IPS DF 6.9 (cell line): Measurements from ENCODE around the gene RXRA.

ENCODE experiments used
- DNase-seq: peaks from one replicate; pipeline ENCODE4 v3.0.0-alpha.2; 2013; ENCODE audit warnings: low read depth, low spot score
- H3K27ac ChIP-seq: one replicate; pipeline ENCODE4 v1.5.1; 2013; ENCODE audit warnings: low read length, control low read depth
- H3K27me3 ChIP-seq: 2 replicates; pipeline ENCODE4 v1.6.1; 2013; ENCODE audit warnings: mild to moderate bottlenecking, low read length; ENCODE audit not compliant: control insufficient read depth, insufficient read depth
- H3K36me3 ChIP-seq: 2 replicates; pipeline ENCODE4 v1.6.1; 2013; ENCODE audit warnings: low read length; ENCODE audit not compliant: control insufficient read depth, insufficient read depth
- H3K4me1 ChIP-seq: 2 replicates; pipeline ENCODE4 v1.6.1; 2013; ENCODE audit warnings: low read length; ENCODE audit not compliant: control insufficient read depth, insufficient read depth
- H3K4me3 ChIP-seq: 2 replicates; pipeline ENCODE4 v1.5.1; 2013; ENCODE audit warnings: mild to moderate bottlenecking, low read length
- H3K9me3 ChIP-seq: 2 replicates; pipeline ENCODE4 v1.6.1; 2013; ENCODE audit warnings: low read length, inconsistent platforms; ENCODE audit not compliant: control insufficient read depth, insufficient read depth
- WGBS: extraction: QIAGEN DNeasy Blood & Tissue Kit; methylation state at CpG from one replicate; pipeline ENCODE4 v1.1.7; 2013; ENCODE audit warnings: mixed read lengths, missing lambda C conversion rate; ENCODE audit not compliant: insufficient read length, insufficient coverage; 5-methylcytosine and 5-hydroxymethylcytosine counted together

Gene RXRA

GRCh38 chr9:134339183-134339806, 13.0 kb downstream of the RXRA start:
- no peak overlapping the region for H3K4me3 ChIP-seq
- no CpG with 5 or more reads among the region's 17 CpGs for WGBS
- H3K4me1 ChIP-seq = no peaks in the 10 kb centered on the region
- no peaks in the 10 kb centered on the region for H3K36me3 ChIP-seq
- H3K9me3 ChIP-seq = no peaks in the 10 kb centered on the region
- no peaks in the 10 kb centered on the region for H3K27me3 ChIP-seq
- no peak overlapping the region for H3K27ac ChIP-seq
- no peak for DNase-seq

- no CpG with 5 or more reads among the region's 28 CpGs for WGBS
- no peaks in the 10 kb centered on the region for H3K27me3 ChIP-seq
- H3K4me3 ChIP-seq = no peak overlapping the region
- no peak overlapping the region for H3K27ac ChIP-seq
- no peaks in the 10 kb centered on the region for H3K9me3 ChIP-seq
- no peaks in the 10 kb centered on the region for H3K4me1 ChIP-seq
- no peak for DNase-seq
- no peaks in the 10 kb centered on the region for H3K36me3 ChIP-seq
Measured at GRCh38 chr9:134340475-134341160, 14.4 kb downstream of the RXRA start.

- Histone ChIP-seq H3K4me1 (no peaks in the 10 kb centered on the region), H3K27ac (no peak overlapping the region), H3K27me3 (no peaks in the 10 kb centered on the region), H3K36me3 (no peaks in the 10 kb centered on the region), H3K9me3 (no peaks in the 10 kb centered on the region), H3K4me3 (no peak overlapping the region)
- DNase-seq = no peak
- no CpG with 5 or more reads among the region's 9 CpGs for WGBS
Measured at GRCh38 chr9:134341306-134341705, 15.1 kb downstream of the RXRA start.

GRCh38 chr9:134341929-134342745, 15.9 kb downstream of the RXRA start:
- no peak overlapping the region for H3K27ac ChIP-seq
- no peak overlapping the region for H3K4me3 ChIP-seq
- no CpG with 5 or more reads among the region's 19 CpGs for WGBS
- H3K9me3 ChIP-seq = no peaks in the 10 kb centered on the region
- no peaks in the 10 kb centered on the region for H3K27me3 ChIP-seq
- DNase-seq = no peak
- no peaks in the 10 kb centered on the region for H3K4me1 ChIP-seq
- H3K36me3 ChIP-seq = no peaks in the 10 kb centered on the region

GRCh38 chr9:134342746-134343115, 16.5 kb downstream of the RXRA start:
- Histone ChIP-seq H3K27me3 (no peaks in the 10 kb centered on the region), H3K4me1 (no peaks in the 10 kb centered on the region), H3K9me3 (no peaks in the 10 kb centered on the region), H3K36me3 (no peaks in the 10 kb centered on the region), H3K4me3 (no peak overlapping the region), H3K27ac (no peak overlapping the region)
- DNase-seq = no peak
- WGBS = no CpG with 5 or more reads among the region's 7 CpGs

- H3K36me3 ChIP-seq = no peaks in the 10 kb centered on the region
- DNase-seq = no peak
- H3K9me3 ChIP-seq = no peaks in the 10 kb centered on the region
- H3K4me1 ChIP-seq = no peaks in the 10 kb centered on the region
- H3K27ac ChIP-seq = no peak overlapping the region
- H3K4me3 ChIP-seq = no peak overlapping the region
- H3K27me3 ChIP-seq = no peaks in the 10 kb centered on the region
- WGBS = no CpG with 5 or more reads among the region's 16 CpGs
Measured at GRCh38 chr9:134343637-134344036, 17.4 kb downstream of the RXRA start.

GRCh38 chr9:134344068-134344799, 18.0 kb downstream of the RXRA start:
- no peaks in the 10 kb centered on the region for H3K9me3 ChIP-seq
- H3K4me1 ChIP-seq = no peaks in the 10 kb centered on the region
- H3K27ac ChIP-seq = no peak overlapping the region
- no peaks in the 10 kb centered on the region for H3K36me3 ChIP-seq
- no CpG with 5 or more reads among the region's 17 CpGs for WGBS
- H3K27me3 ChIP-seq = no peaks in the 10 kb centered on the region
- DNase-seq = no peak
- no peak overlapping the region for H3K4me3 ChIP-seq

- Histone ChIP-seq H3K9me3 (no peaks in the 10 kb centered on the region), H3K4me3 (no peak overlapping the region), H3K27me3 (no peaks in the 10 kb centered on the region), H3K27ac (no peak overlapping the region), H3K36me3 (no peaks in the 10 kb centered on the region), H3K4me1 (no peaks in the 10 kb centered on the region)
- WGBS = no CpG with 5 or more reads among the region's 14 CpGs
- no peak for DNase-seq
Measured at GRCh38 chr9:134344800-134345310, 18.6 kb downstream of the RXRA start.

- Histone ChIP-seq H3K4me3 (no peak overlapping the region), H3K36me3 (no peaks in the 10 kb centered on the region), H3K27ac (no peak overlapping the region), H3K27me3 (no peaks in the 10 kb centered on the region), H3K9me3 (no peaks in the 10 kb centered on the region), H3K4me1 (peaks cover 5% of the 10 kb centered on the region)
- DNase-seq = no peak
- no CpG with 5 or more reads among the region's 12 CpGs for WGBS
Measured at GRCh38 chr9:134345737-134346136, 19.5 kb downstream of the RXRA start.

GRCh38 chr9:134346151-134346550, 19.9 kb downstream of the RXRA start:
- WGBS = no CpG with 5 or more reads among the region's 14 CpGs

More at GRCh38 chr9:134346151-134346550, 19.9 kb downstream of the RXRA start:
- H3K36me3 ChIP-seq = no peaks in the 10 kb centered on the region
- H3K27me3 ChIP-seq = no peaks in the 10 kb centered on the region
- no peak overlapping the region for H3K4me3 ChIP-seq
- no peaks in the 10 kb centered on the region for H3K9me3 ChIP-seq
- no peak for DNase-seq
- H3K27ac ChIP-seq = no peak overlapping the region
- H3K4me1 ChIP-seq = peaks cover 5% of the 10 kb centered on the region
